Lung (tissue), 12 donors: Measurements from ENCODE around the gene SLC25A17. TPM values are rescaled to one million over a fixed set of nuclear protein-coding genes. Genes with fewer than 3 reads are reported as not detected.

ENCODE experiments used
- ATAC-seq: fragments of 200-7000 bp; cut with Tn5 transposase; one replicate; pipeline ENCODE4 v1.9.1; 2020; ENCODE audit warnings: moderate number of reproducible peaks; ENCODE audit not compliant: insufficient read depth, low FRiP score
- DNase-seq, 3 donors: peaks; one replicate each; pipeline ENCODE4 v3.0.0-alpha.2; 2013 to 2017
- H3K27ac ChIP-seq, 2 donors: one replicate each; pipeline ENCODE4 v1.5.1; 2013; ENCODE audit warnings: mild to moderate bottlenecking in 2 of 2, moderate library complexity in 2 of 2, control low read depth in 1 of 2, inconsistent platforms in 1 of 2, low read depth in 1 of 2, low read length in 1 of 2
- H3K27me3 ChIP-seq, 3 donors: one replicate each; pipeline ENCODE4 v1.5.1; 2013; ENCODE audit warnings: low read length in 2 of 3; ENCODE audit not compliant: control insufficient read depth in 3 of 3, insufficient read depth in 3 of 3
- H3K36me3 ChIP-seq, 4 donors: one replicate each; pipeline ENCODE4 v1.5.1; 2013; ENCODE audit warnings: low read length in 4 of 4, mild to moderate bottlenecking in 1 of 4, moderate library complexity in 1 of 4; ENCODE audit not compliant: control insufficient read depth in 4 of 4, insufficient read depth in 4 of 4
- H3K4me1 ChIP-seq, 5 donors: one replicate each; pipeline ENCODE4 v1.5.1; 2013; ENCODE audit warnings: low read length in 5 of 5, mild to moderate bottlenecking in 2 of 5, moderate library complexity in 1 of 5; ENCODE audit not compliant: control insufficient read depth in 5 of 5, insufficient read depth in 5 of 5
- H3K4me3 ChIP-seq: one replicate; pipeline ENCODE4 v1.5.1; 2013; ENCODE audit warnings: mild to moderate bottlenecking, control low read depth, moderate library complexity
- H3K9ac ChIP-seq, 2 donors: one replicate each; pipeline ENCODE4 v1.5.1; 2013; ENCODE audit warnings: low read length in 2 of 2, control low read depth in 1 of 2; ENCODE audit not compliant: insufficient read depth in 1 of 2
- H3K9me3 ChIP-seq, 4 donors: one replicate each; pipeline ENCODE4 v1.5.1; 2013; ENCODE audit warnings: low read length in 3 of 4, mild to moderate bottlenecking in 1 of 4, moderate library complexity in 1 of 4; ENCODE audit not compliant: control insufficient read depth in 4 of 4, insufficient read depth in 3 of 4
- WGBS, 2 donors: extraction: QIAGEN DNeasy Blood & Tissue Kit; methylation state at CpG; one replicate each; pipeline ENCODE4 v1.1.7; 2013; 5-methylcytosine and 5-hydroxymethylcytosine counted together
- polyA plus RNA-seq, 2 donors: library from polyadenylated mRNA; stranded (reverse); fragments of 200-250 nt; gene quantifications; one replicate each; pipeline ENCODE4 v1.2.1, GENCODE V29; 2013
- total RNA-seq, 2 donors: library from RNA; depleted of rRNA in 1 of 2; stranded (reverse); fragments of >200 nt in 1 of 2; gene quantifications; one replicate each; pipeline ENCODE4 v1.2.1, GENCODE V29; 2014 to 2021
- TF ChIP-seq, protein P1 (sequence below): IDR thresholded peaks from 2 replicates; pipeline ENCODE4 v1.5.1; 2012; ENCODE audit warnings: mild to moderate bottlenecking; ENCODE audit errors: control extremely low read depth, extremely low read depth
- donor health status: control.
- donor health status: control.
- donor health status: Bipolar disorder and iron deficiency.
- donor health status: healthy.
- donor health status: DM: yes; HTN: yes; CAD: no.

The SLC25A17 gene
- total and polyA plus RNA-seq, 4 donors = 13.7 to 17.4 (median 15.5) TPM

DNA sequence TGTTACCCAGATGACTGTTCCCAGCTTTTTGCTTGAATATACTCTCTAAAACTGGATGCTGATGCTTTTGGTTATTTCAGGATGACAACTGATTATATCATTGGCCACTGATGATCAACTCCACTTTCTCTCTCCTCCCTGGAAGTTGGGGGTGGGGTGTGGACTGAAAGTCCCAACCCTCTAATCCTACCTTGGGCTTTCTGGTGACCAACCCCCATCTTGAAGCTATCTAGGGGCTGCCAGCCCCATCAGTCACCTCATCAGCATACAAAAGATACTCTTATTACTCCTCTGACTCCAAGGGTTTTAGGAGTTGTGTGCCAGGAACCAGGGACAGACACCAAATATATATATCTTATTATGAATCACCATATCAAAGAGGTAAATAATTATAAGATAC lies 69.3 kb downstream of the SLC25A17 start:
- no peak for ATAC-seq
- TF ChIP-seq, protein P1, sequence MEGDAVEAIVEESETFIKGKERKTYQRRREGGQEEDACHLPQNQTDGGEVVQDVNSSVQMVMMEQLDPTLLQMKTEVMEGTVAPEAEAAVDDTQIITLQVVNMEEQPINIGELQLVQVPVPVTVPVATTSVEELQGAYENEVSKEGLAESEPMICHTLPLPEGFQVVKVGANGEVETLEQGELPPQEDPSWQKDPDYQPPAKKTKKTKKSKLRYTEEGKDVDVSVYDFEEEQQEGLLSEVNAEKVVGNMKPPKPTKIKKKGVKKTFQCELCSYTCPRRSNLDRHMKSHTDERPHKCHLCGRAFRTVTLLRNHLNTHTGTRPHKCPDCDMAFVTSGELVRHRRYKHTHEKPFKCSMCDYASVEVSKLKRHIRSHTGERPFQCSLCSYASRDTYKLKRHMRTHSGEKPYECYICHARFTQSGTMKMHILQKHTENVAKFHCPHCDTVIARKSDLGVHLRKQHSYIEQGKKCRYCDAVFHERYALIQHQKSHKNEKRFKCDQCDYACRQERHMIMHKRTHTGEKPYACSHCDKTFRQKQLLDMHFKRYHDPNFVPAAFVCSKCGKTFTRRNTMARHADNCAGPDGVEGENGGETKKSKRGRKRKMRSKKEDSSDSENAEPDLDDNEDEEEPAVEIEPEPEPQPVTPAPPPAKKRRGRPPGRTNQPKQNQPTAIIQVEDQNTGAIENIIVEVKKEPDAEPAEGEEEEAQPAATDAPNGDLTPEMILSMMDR = no peak
- no peaks in the 10 kb centered on the region for H3K27me3 ChIP-seq
- no peak for DNase-seq
- H3K4me3 ChIP-seq = no peak overlapping the region
- H3K9ac ChIP-seq = no peak overlapping the region
- peaks cover 0 to 8% (median 2%) of the 10 kb centered on the region in 4 donors for H3K9me3 ChIP-seq
- no peaks in the 10 kb centered on the region for H3K36me3 ChIP-seq
- no peak overlapping the region for H3K27ac ChIP-seq
- H3K4me1 ChIP-seq = peaks cover 0 to 1% (median 0%) of the 10 kb centered on the region in 5 donors

DNA sequence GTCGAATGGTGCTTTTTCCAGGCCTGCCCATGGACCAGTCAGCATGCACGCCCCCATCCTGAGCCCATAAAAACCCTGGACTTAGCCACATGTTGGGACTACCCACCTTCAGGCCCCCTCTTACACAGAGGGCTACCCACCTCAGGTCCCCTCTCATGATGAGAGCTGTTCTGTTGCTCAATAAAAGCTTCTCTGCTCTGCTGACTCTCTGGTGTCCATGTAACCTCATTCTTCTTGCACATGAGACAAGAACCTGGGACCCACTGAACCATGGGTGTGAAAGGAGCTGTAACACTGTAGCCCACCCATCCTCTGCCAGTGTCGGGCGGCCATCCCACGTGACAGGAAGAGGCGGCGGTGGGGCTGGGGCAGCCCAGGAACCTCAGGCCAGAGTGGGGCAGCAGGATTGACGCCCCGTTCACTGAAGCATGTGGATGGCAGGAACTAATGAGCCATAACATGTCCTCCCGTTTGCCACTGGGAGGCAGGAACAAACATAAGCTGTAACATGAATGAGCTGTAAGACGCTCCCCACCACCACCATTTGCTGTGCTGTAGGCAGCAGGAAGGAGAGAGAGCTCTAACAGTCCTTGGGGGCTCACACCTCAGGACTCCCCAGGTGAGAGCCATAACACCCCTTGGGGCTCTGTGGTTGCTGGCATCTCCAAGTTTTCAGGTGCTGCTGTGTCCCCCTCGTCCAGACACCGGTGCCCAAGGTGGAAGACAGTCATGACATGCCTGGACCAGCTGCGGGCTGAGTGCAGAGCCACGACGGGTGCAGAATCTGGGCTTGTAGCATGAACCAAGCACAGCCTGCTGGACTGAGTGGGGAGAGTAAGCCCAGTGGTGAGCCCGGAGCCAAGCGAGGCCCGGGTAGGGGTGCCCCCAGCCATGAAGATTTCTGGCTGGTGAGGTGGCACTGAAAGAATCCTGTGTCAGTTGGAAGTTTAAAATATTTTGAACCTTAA lies 70.5 kb downstream of the SLC25A17 start:
- no peak for DNase-seq
- 93 to 94% methylated on average over 19 of the region's 19 CpGs for WGBS, 2 donors
- Histone ChIP-seq H3K27ac (no peak overlapping the region), H3K27me3 (no peaks in the 10 kb centered on the region), H3K9me3 (peaks cover 0 to 6% (median 2%) of the 10 kb centered on the region in 4 donors), H3K4me1 (peaks cover 0 to 1% (median 0%) of the 10 kb centered on the region in 5 donors), H3K4me3 (no peak overlapping the region), H3K9ac (no peak overlapping the region), H3K36me3 (no peaks in the 10 kb centered on the region)
- no peak for ATAC-seq
- TF ChIP-seq, protein P1 = no peak

DNA sequence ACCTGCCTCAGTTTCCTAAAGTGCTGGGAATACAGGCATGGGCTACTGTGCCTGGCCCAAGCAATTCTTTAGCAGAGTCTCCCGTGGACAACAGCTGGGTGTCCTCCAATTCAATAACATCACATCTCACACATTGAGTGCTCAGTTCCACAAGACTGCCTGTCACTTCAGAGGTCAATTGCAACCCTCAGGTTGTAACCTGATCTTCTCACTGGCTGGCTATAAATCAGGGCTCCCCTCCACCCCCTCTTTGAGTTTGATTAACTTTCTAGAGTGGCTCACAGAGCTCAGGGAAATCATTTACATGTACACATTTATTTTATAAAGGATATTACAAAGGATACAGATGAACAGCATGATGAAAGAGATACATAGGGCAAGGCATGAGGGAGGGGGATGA lies 71.8 kb downstream of the SLC25A17 start:
- Histone ChIP-seq H3K4me1 (peaks cover 0 to 1% (median 0%) of the 10 kb centered on the region in 5 donors), H3K36me3 (no peaks in the 10 kb centered on the region), H3K4me3 (no peak overlapping the region), H3K9me3 (peaks cover 0 to 6% (median 2%) of the 10 kb centered on the region in 4 donors), H3K27ac (no peak overlapping the region), H3K27me3 (no peaks in the 10 kb centered on the region), H3K9ac (no peak overlapping the region)
- TF ChIP-seq, protein P1 = no peak
- 63 to 64% methylated on average over 1 of the region's 1 CpG for WGBS, 2 donors
- ATAC-seq (no peak), DNase-seq (no peak)
